Upper lobe of left lung (tissue), 6 donors: ENCODE data around the gene ARHGEF26. TPM values are rescaled to one million over a fixed set of nuclear protein-coding genes. Genes with fewer than 3 reads are reported as not detected.

Experiments
- ATAC-seq, 2 donors: fragments of 200-7000 bp; cut with Tn5 transposase; one replicate each; pipeline ENCODE4 v1.9.1; 2022; ENCODE audit warnings: mild to moderate bottlenecking in 2 of 2, moderate library complexity in 2 of 2; ENCODE audit not compliant: low FRiP score in 2 of 2
- DNase-seq, 2 donors: peaks; one replicate each; pipeline ENCODE4 v3.0.0-alpha.2; 2019 to 2020
- H3K27ac ChIP-seq, 4 donors: fragments of 200-600 bp; sonication (generic); one replicate each; pipeline ENCODE4 v1.5.1; 2016 to 2019
- H3K27me3 ChIP-seq, 4 donors: fragments of 200-600 bp; sonication (generic); one replicate each; pipeline ENCODE4 v1.5.1; 2017 to 2019
- H3K36me3 ChIP-seq, 4 donors: fragments of 200-600 bp; sonication (generic); one replicate each; pipeline ENCODE4 v1.5.1; 2016 to 2019
- H3K4me1 ChIP-seq, 4 donors: fragments of 200-600 bp; sonication (generic); one replicate each; pipeline ENCODE4 v1.5.1; 2018 to 2019
- H3K4me3 ChIP-seq, 4 donors: fragments of 200-600 bp; sonication (generic); one replicate each; pipeline ENCODE4 v1.5.1; 2017 to 2019; ENCODE audit warnings: mild to moderate bottlenecking in 2 of 4, moderate library complexity in 1 of 4
- H3K9me3 ChIP-seq, 4 donors: fragments of 200-600 bp; sonication (generic); one replicate each; pipeline ENCODE4 v1.5.1; 2018 to 2019
- CTCF ChIP-seq, 6 experiments: fragments of 450-650 bp in 4 of 6; fragments of 200-600 bp in 2 of 6; sonication (generic) in 2 of 6; IDR thresholded peaks; one replicate each; pipeline ENCODE4 v1.5.1; 2016 to 2019; ENCODE audit warnings: antibody characterized with exemption in 6 of 6
- EP300 ChIP-seq, 4 donors: sonication (generic); formaldehyde crosslinking; IDR thresholded peaks; one replicate each; pipeline ENCODE4 v1.5.1; 2017; ENCODE audit warnings: antibody characterized with exemption in 4 of 4, control low read depth in 2 of 4
- POLR2A ChIP-seq, 4 donors: fragments of 450-650 bp; IDR thresholded peaks; one replicate each; pipeline ENCODE4 v1.5.1; 2016 to 2017; ENCODE audit warnings: antibody characterized with exemption in 4 of 4, mild to moderate bottlenecking in 2 of 4
- POLR2AphosphoS5 ChIP-seq, 2 donors: sonication (generic); formaldehyde crosslinking; IDR thresholded peaks; one replicate each; pipeline ENCODE4 v1.5.1; 2017; ENCODE audit warnings: antibody characterized with exemption in 2 of 2
- WGBS, 2 donors: methylation state at CpG; one replicate each; pipeline ENCODE4 v1.1.5; 2017 to 2018; 5-methylcytosine and 5-hydroxymethylcytosine counted together
- total RNA-seq, 6 donors: library from RNA; depleted of rRNA in 4 of 6; stranded (reverse); fragments of >200 nt in 4 of 6; gene quantifications; one replicate each; pipeline versions ENCODE4 v1.1.0 to v1.2.1, GENCODE V29; 2016 to 2021
- donor health status: DM: no; HTN: no; CAD: no; lungs with moderate emphysema.
- donor health status: DM: no; HTN: yes; CAD: no; lungs with severe emphysema.

ARHGEF26 gene
- total RNA-seq, 6 donors from 2014 or later = 49.3 to 110 (median 90.9) TPM

GRCh38 chr3:154217671-154218070, 96.5 kb downstream of the ARHGEF26 start:
- no peak for ATAC-seq
- no peaks in the 10 kb centered on the region for H3K27me3 ChIP-seq
- no peaks in the 10 kb centered on the region for H3K9me3 ChIP-seq
- H3K4me1 ChIP-seq = no peaks in the 10 kb centered on the region
- H3K4me3 ChIP-seq = no peak overlapping the region
- H3K27ac ChIP-seq = no peak overlapping the region
- DNase-seq = no peak
- TF ChIP-seq CTCF (IDR thresholded peaks at IDR 0.05) (no peak), POLR2A (IDR thresholded peaks at IDR 0.05) (no peak), EP300 (IDR thresholded peaks at IDR 0.05) (no peak), POLR2AphosphoS5 (IDR thresholded peaks at IDR 0.05) (no peak)
- peaks cover 0 to 12% (median 0%) of the 10 kb centered on the region in 4 donors for H3K36me3 ChIP-seq
- 81 to 83% methylated on average over 6 of the region's 6 CpGs for WGBS, 2 donors

GRCh38 chr3:154218728-154219127, 97.5 kb downstream of the ARHGEF26 start:
- DNase-seq (no peak), ATAC-seq (no peak)
- H3K27me3 ChIP-seq = no peaks in the 10 kb centered on the region
- H3K4me1 ChIP-seq = no peaks in the 10 kb centered on the region
- no peaks in the 10 kb centered on the region for H3K9me3 ChIP-seq
- H3K27ac ChIP-seq = no peak overlapping the region
- TF ChIP-seq POLR2AphosphoS5 (IDR thresholded peaks at IDR 0.05) (no peak), POLR2A (IDR thresholded peaks at IDR 0.05) (no peak), EP300 (IDR thresholded peaks at IDR 0.05) (no peak), CTCF (IDR thresholded peaks at IDR 0.05) (no peak)
- no peak overlapping the region for H3K4me3 ChIP-seq
- peaks cover 0 to 9% (median 0%) of the 10 kb centered on the region in 4 donors for H3K36me3 ChIP-seq
- 95 to 100% methylated on average over 1 of the region's 1 CpG for WGBS, 2 donors

- ATAC-seq (peak in 1 of 2 donors; percentile 21), DNase-seq (peak in 1 of 2 donors; percentile 47)
- TF ChIP-seq POLR2AphosphoS5 (IDR thresholded peaks at IDR 0.05) (no peak), EP300 (IDR thresholded peaks at IDR 0.05) (no peak), CTCF (IDR thresholded peaks at IDR 0.05) (no peak), POLR2A (IDR thresholded peaks at IDR 0.05) (no peak)
- Histone ChIP-seq H3K27ac (no peak overlapping the region), H3K9me3 (no peaks in the 10 kb centered on the region), H3K36me3 (peaks cover 0 to 9% (median 0%) of the 10 kb centered on the region in 4 donors), H3K4me1 (peaks cover 0 to 9% (median 0%) of the 10 kb centered on the region in 4 donors), H3K27me3 (no peaks in the 10 kb centered on the region), H3K4me3 (no peak overlapping the region)
- WGBS, 2 donors = 51 to 65% methylated on average over 2 of the region's 2 CpGs
Observed at GRCh38 chr3:154220462-154220861, 99.3 kb downstream of the ARHGEF26 start.

- H3K27ac ChIP-seq = no peak overlapping the region
- no peaks in the 10 kb centered on the region for H3K27me3 ChIP-seq
- ATAC-seq (no peak), DNase-seq (no peak)
- TF ChIP-seq EP300 (IDR thresholded peaks at IDR 0.05) = no peak
- no peak for TF ChIP-seq POLR2AphosphoS5 (IDR thresholded peaks at IDR 0.05)
- no peak for TF ChIP-seq POLR2A (IDR thresholded peaks at IDR 0.05)
- TF ChIP-seq CTCF (IDR thresholded peaks at IDR 0.05) = no peak
- peaks cover 0 to 8% (median 0%) of the 10 kb centered on the region in 4 donors for H3K36me3 ChIP-seq
- peaks cover 0 to 9% (median 0%) of the 10 kb centered on the region in 4 donors for H3K4me1 ChIP-seq
- no peaks in the 10 kb centered on the region for H3K9me3 ChIP-seq
- no peak overlapping the region for H3K4me3 ChIP-seq
Observed at GRCh38 chr3:154223519-154223918, 102.3 kb downstream of the ARHGEF26 start.

GRCh38 chr3:154224366-154224765, 103.2 kb downstream of the ARHGEF26 start:
- no peaks in the 10 kb centered on the region for H3K9me3 ChIP-seq
- ATAC-seq = no peak

More at GRCh38 chr3:154224366-154224765, 103.2 kb downstream of the ARHGEF26 start:
- Histone ChIP-seq H3K27me3 (no peaks in the 10 kb centered on the region), H3K36me3 (no peaks in the 10 kb centered on the region), H3K4me1 (peaks cover 0 to 9% (median 0%) of the 10 kb centered on the region in 4 donors), H3K4me3 (no peak overlapping the region), H3K27ac (peak overlapping the region in 1 of 4 donors; percentile 48)
- 44 to 47% methylated on average over 6 of the region's 6 CpGs for WGBS, 2 donors
- no peak for TF ChIP-seq POLR2AphosphoS5 (IDR thresholded peaks at IDR 0.05)
- no peak for TF ChIP-seq POLR2A (IDR thresholded peaks at IDR 0.05)
- TF ChIP-seq EP300 (IDR thresholded peaks at IDR 0.05) = no peak
- TF ChIP-seq CTCF (IDR thresholded peaks at IDR 0.05) = no peak
- no peak for DNase-seq
